Panc1 (cell line): Measurements from ENCODE around the gene ANKRD10. TPM values are rescaled to one million over a fixed set of nuclear protein-coding genes. Genes with fewer than 3 reads are reported as not detected.

Experiments
- ATAC-seq: fragments of 200-7000 bp; cut with Tn5 transposase; 2 replicates; pipeline ENCODE4 v1.9.1; 2020; ENCODE audit warnings: mild to moderate bottlenecking, moderate library complexity
- BruUV-seq: library from RNA; stranded (reverse); fragments of 400-500 nt; replicated peaks from 2 replicates; lab custom pipeline; 2021; lab: Mats Ljungman, UMichigan
- CTCF ChIA-PET: fragments of 300-600 bp; sonication (Branson Sonifier 250); formaldehyde crosslinking; loops from one replicate; lab custom pipeline; 2022; ENCODE audit warnings: antibody characterized with exemption; lab: Charles Lee
- POLR2A ChIA-PET: fragments of 300-600 bp; sonication (Branson Sonifier 250); formaldehyde crosslinking; loops from one replicate; lab custom pipeline; 2022; ENCODE audit warnings: antibody characterized with exemption; lab: Charles Lee
- DNase-seq: peaks from one replicate; pipeline ENCODE4 v3.0.0-alpha.2; 2010; ENCODE audit warnings: low read depth, low spot score
- H3K27ac ChIP-seq: 2 replicates; pipeline ENCODE4 v1.5.1; 2011; ENCODE audit warnings: mild to moderate bottlenecking, low read length, inconsistent platforms
- H3K27me3 ChIP-seq: fragments of 200-500 bp; sonication (Bioruptor generic); 2 replicates; pipeline ENCODE4 v1.6.0; 2014; ENCODE audit warnings: low read length, inconsistent platforms; ENCODE audit not compliant: control insufficient read depth, insufficient read depth
- H3K36me3 ChIP-seq: fragments of 200-500 bp; sonication (Bioruptor generic); 2 replicates; pipeline ENCODE4 v1.5.1; 2014; ENCODE audit warnings: inconsistent platforms, mild to moderate bottlenecking, low read length, moderate library complexity; ENCODE audit not compliant: control insufficient read depth, insufficient read depth
- H3K4me1 ChIP-seq: 2 replicates; pipeline ENCODE4 v1.5.1; 2011; ENCODE audit warnings: inconsistent platforms, mild to moderate bottlenecking, low read length, moderate library complexity; ENCODE audit not compliant: control insufficient read depth, insufficient read depth
- H3K4me3 ChIP-seq, 2 experiments: 2 replicates each; pipeline ENCODE4 v1.5.1; 2011 to 2012; ENCODE audit warnings: low read depth in 2 of 2, low read length in 2 of 2, mild to moderate bottlenecking in 2 of 2, inconsistent platforms in 1 of 2, moderate library complexity in 1 of 2
- H3K9me3 ChIP-seq: fragments of 200-500 bp; sonication (Bioruptor generic); 2 replicates; pipeline ENCODE4 v1.5.1; 2014; ENCODE audit warnings: low read depth, mild to moderate bottlenecking, inconsistent platforms, low read length, moderate library complexity; ENCODE audit not compliant: control insufficient read depth, insufficient read depth
- POLR2AphosphoS5 ChIP-seq: IDR thresholded peaks from 2 replicates; pipeline ENCODE4 v1.6.1; 2012; ENCODE audit warnings: mild to moderate bottlenecking, low read depth, low read length, moderate library complexity
- SIN3A ChIP-seq: IDR thresholded peaks from 2 replicates; pipeline ENCODE4 v1.6.1; 2012; ENCODE audit warnings: low read depth, mild to moderate bottlenecking, low read length, moderate library complexity, borderline replicate concordance; ENCODE audit not compliant: insufficient read depth
- TCF7L2 ChIP-seq: IDR thresholded peaks from 2 replicates; pipeline ENCODE4 v1.6.1; 2011; ENCODE audit warnings: mild to moderate bottlenecking, low read depth, low read length, inconsistent platforms
- in situ Hi-C: cut with HindIII; loops from 2 replicates; pipeline ENCODE4 v1.10.0; 2016; ENCODE audit warnings: low sequenced_read_pairs, low pct_unique_long_range_greater_than_20kb
- intact Hi-C: fragments of 100-400 bp; cut with micrococcal nuclease; formaldehyde crosslinking; loops from one replicate; pipeline ENCODE4 v1.10.0; 2022; ENCODE audit not compliant: unreplicated experiment
- total RNA-seq: library from RNA; stranded (reverse); gene quantifications from one replicate; pipeline ENCODE4 v1.2.1, GENCODE V29; 2021; ENCODE audit not compliant: unreplicated experiment
- TF ChIP-seq, protein P1 (sequence below), 2 experiments: IDR thresholded peaks; 2 replicates each; pipeline ENCODE4 v1.6.1; 2011 to 2012; ENCODE audit warnings: low read depth in 2 of 2, control low read depth in 1 of 2, low read length in 1 of 2, mild to moderate bottlenecking in 1 of 2, moderate library complexity in 1 of 2; ENCODE audit not compliant: insufficient read depth in 1 of 2
- TF ChIP-seq, protein P2 (sequence below): fragments of 450-650 bp; IDR thresholded peaks from 2 replicates; pipeline ENCODE4 v1.5.1; 2017; ENCODE audit warnings: mild to moderate bottlenecking

Gene ANKRD10
- total RNA-seq, 1 experiment from 2014 or later, result 76.8 TPM

DNA sequence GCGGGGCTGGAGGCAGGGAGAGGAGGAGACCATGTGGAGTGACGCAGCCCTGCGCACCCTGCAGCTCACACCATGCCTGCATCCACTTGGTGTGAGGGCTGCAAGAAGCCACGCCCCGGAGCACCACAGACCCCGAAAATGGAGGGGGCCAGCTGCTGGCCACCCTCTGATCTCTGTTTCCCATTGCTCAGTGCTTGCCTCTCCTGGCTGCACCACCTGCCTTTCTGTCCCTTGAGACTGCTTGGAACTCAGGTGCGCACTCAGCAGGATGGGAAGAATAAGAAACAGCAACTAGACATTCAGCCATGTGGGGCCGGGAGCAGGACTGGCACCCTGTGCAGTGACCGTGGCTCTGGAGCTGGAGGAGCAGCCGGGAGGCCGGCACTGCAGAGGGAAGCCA lies 64.0 kb downstream of the ANKRD10 start:
- DNase-seq, result no peak
- H3K4me3 ChIP-seq, result no peak overlapping the region
- no peak overlapping the region for H3K27ac ChIP-seq
- no peaks in the 10 kb centered on the region for H3K4me1 ChIP-seq
- intact Hi-C loops (no loop called here), in situ Hi-C loops (no loop called here)
- no peaks in the 10 kb centered on the region for H3K36me3 ChIP-seq
- ATAC-seq, result no peak
- ChIA-PET POLR2A (no interaction called here), CTCF (no interaction called here)
- H3K9me3 ChIP-seq, result no peaks in the 10 kb centered on the region
- no peaks in the 10 kb centered on the region for H3K27me3 ChIP-seq
- BruUV-seq, result no TSS peak
- TF ChIP-seq, protein P1, sequence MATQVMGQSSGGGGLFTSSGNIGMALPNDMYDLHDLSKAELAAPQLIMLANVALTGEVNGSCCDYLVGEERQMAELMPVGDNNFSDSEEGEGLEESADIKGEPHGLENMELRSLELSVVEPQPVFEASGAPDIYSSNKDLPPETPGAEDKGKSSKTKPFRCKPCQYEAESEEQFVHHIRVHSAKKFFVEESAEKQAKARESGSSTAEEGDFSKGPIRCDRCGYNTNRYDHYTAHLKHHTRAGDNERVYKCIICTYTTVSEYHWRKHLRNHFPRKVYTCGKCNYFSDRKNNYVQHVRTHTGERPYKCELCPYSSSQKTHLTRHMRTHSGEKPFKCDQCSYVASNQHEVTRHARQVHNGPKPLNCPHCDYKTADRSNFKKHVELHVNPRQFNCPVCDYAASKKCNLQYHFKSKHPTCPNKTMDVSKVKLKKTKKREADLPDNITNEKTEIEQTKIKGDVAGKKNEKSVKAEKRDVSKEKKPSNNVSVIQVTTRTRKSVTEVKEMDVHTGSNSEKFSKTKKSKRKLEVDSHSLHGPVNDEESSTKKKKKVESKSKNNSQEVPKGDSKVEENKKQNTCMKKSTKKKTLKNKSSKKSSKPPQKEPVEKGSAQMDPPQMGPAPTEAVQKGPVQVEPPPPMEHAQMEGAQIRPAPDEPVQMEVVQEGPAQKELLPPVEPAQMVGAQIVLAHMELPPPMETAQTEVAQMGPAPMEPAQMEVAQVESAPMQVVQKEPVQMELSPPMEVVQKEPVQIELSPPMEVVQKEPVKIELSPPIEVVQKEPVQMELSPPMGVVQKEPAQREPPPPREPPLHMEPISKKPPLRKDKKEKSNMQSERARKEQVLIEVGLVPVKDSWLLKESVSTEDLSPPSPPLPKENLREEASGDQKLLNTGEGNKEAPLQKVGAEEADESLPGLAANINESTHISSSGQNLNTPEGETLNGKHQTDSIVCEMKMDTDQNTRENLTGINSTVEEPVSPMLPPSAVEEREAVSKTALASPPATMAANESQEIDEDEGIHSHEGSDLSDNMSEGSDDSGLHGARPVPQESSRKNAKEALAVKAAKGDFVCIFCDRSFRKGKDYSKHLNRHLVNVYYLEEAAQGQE (IDR thresholded peaks at IDR 0.05; ENCODE audit: insufficient read depth in 1 of 2, low read depth in 2 of 2, low read length in 1 of 2), result no peak
- no peak for TF ChIP-seq SIN3A
- TF ChIP-seq TCF7L2, result no peak
- TF ChIP-seq, protein P2, sequence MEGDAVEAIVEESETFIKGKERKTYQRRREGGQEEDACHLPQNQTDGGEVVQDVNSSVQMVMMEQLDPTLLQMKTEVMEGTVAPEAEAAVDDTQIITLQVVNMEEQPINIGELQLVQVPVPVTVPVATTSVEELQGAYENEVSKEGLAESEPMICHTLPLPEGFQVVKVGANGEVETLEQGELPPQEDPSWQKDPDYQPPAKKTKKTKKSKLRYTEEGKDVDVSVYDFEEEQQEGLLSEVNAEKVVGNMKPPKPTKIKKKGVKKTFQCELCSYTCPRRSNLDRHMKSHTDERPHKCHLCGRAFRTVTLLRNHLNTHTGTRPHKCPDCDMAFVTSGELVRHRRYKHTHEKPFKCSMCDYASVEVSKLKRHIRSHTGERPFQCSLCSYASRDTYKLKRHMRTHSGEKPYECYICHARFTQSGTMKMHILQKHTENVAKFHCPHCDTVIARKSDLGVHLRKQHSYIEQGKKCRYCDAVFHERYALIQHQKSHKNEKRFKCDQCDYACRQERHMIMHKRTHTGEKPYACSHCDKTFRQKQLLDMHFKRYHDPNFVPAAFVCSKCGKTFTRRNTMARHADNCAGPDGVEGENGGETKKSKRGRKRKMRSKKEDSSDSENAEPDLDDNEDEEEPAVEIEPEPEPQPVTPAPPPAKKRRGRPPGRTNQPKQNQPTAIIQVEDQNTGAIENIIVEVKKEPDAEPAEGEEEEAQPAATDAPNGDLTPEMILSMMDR, result no peak
- TF ChIP-seq POLR2AphosphoS5, result no peak

DNA sequence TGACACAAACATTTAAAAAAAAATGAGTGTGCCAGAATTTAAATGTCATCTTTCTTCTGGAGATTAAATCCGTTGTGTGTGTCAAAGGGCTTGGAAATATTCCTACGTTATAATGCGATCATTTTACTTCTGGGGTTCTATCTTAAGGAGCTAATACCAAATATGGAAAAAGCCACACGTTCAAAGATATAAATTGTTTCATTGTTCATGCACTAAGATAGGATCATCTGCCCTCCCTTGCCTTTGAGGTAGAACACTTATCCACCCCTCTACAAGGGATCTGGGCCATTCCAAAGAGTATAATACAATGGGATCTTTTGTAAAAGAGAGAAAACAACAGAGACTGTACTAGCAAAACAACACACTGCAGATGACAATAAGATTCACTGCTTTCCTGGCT lies 64.9 kb downstream of the ANKRD10 start:
- DNase-seq (no peak), ATAC-seq (no peak)
- H3K27me3 ChIP-seq, result no peaks in the 10 kb centered on the region
- ChIA-PET CTCF (no interaction called here), POLR2A (no interaction called here)
- H3K27ac ChIP-seq, result no peak overlapping the region
- H3K9me3 ChIP-seq, result no peaks in the 10 kb centered on the region
- H3K4me3 ChIP-seq, result no peak overlapping the region
- H3K4me1 ChIP-seq, result no peaks in the 10 kb centered on the region
- no peaks in the 10 kb centered on the region for H3K36me3 ChIP-seq
- BruUV-seq, result no TSS peak
- intact Hi-C loops, result no loop called here
- in situ Hi-C loops, result no loop called here
- no peak for TF ChIP-seq POLR2AphosphoS5
- TF ChIP-seq, protein P1 (IDR thresholded peaks at IDR 0.05; ENCODE audit: insufficient read depth in 1 of 2, low read depth in 2 of 2, low read length in 1 of 2), result no peak
- no peak for TF ChIP-seq SIN3A
- TF ChIP-seq, protein P2, result no peak
- TF ChIP-seq TCF7L2, result no peak
